ENCODE results near the gene UBE2U.

Gene UBE2U

DNA sequence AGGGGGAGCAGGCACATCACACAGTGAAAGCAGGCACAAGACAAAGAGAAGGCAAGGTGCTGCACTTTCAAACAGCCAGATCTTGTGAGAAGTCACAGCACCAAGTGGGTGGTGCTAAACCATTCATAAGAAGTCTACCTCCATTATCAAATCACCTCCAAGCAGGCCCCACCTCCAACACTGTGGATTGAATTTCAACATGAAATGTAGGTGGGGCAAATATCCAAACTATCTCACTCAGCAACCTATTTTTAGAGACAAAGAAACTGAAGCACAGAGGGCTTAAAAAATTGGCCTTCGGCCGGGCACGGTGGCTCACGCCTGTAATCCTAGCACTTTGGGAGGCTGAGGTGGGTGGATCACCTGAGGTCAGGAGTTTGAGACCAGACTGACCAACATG, 90.4 kb downstream of the UBE2U start:
- TF ChIP-seq TAF1 (IDR thresholded peaks at IDR 0.05; ENCODE audit: borderline replicate concordance, insufficient read depth, low read length) (no peak), REST (IDR thresholded peaks at IDR 0.05; ENCODE audit: insufficient read depth in 1 of 2, low read depth in 2 of 2, low read length in 2 of 2) (no peak), FOXP2 (optimal IDR thresholded peaks at IDR 0.05; ENCODE audit: borderline replicate concordance, extremely low read depth, extremely low read length, insufficient read depth) (no peak), SIN3A (IDR thresholded peaks at IDR 0.05; ENCODE audit: borderline replicate concordance, insufficient read depth, low read length) (no peak), POLR2AphosphoS5 (IDR thresholded peaks at IDR 0.05; ENCODE audit: low read depth, low read length) (no peak)

- TF ChIP-seq TAF1 (IDR thresholded peaks at IDR 0.05; ENCODE audit: borderline replicate concordance, insufficient read depth, low read length) (no peak), POLR2AphosphoS5 (IDR thresholded peaks at IDR 0.05; ENCODE audit: low read depth, low read length) (no peak), FOXP2 (optimal IDR thresholded peaks at IDR 0.05; ENCODE audit: borderline replicate concordance, extremely low read depth, extremely low read length, insufficient read depth) (no peak), REST (IDR thresholded peaks at IDR 0.05; ENCODE audit: insufficient read depth in 1 of 2, low read depth in 2 of 2, low read length in 2 of 2) (no peak), SIN3A (IDR thresholded peaks at IDR 0.05; ENCODE audit: borderline replicate concordance, insufficient read depth, low read length) (no peak)
Observed at GRCh38 chr1:64295136-64295535, 91.7 kb downstream of the UBE2U start.

DNA sequence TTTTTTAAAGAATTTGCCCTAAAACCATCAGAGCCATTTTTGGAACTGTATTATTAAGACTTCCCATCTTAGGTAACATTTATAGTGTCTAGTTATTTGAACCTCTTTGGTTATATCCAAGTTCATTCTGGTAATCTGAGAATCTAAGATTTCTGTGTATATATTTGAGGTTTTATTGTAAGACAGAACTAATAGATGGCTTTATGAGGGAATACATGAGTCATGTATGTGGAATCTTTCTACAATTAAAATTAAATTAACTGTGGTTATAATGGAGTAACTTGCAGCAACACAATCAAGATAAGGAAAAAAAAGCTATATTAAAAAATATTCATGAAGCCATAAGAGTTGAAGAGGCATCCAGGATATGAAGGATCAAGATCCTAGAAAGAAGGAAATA, 92.1 kb downstream of the UBE2U start:
- no peak for TF ChIP-seq POLR2AphosphoS5 (IDR thresholded peaks at IDR 0.05; ENCODE audit: low read depth, low read length)

GRCh38 chr1:64296459-64296858, 93.0 kb downstream of the UBE2U start:
- TF ChIP-seq POLR2AphosphoS5 (IDR thresholded peaks at IDR 0.05; ENCODE audit: low read depth, low read length) (no peak), REST (IDR thresholded peaks at IDR 0.05; ENCODE audit: insufficient read depth in 1 of 2, low read depth in 2 of 2, low read length in 2 of 2) (no peak), FOXP2 (optimal IDR thresholded peaks at IDR 0.05; ENCODE audit: borderline replicate concordance, extremely low read depth, extremely low read length, insufficient read depth) (no peak), SIN3A (IDR thresholded peaks at IDR 0.05; ENCODE audit: borderline replicate concordance, insufficient read depth, low read length) (no peak), TAF1 (IDR thresholded peaks at IDR 0.05; ENCODE audit: borderline replicate concordance, insufficient read depth, low read length) (no peak)

DNA sequence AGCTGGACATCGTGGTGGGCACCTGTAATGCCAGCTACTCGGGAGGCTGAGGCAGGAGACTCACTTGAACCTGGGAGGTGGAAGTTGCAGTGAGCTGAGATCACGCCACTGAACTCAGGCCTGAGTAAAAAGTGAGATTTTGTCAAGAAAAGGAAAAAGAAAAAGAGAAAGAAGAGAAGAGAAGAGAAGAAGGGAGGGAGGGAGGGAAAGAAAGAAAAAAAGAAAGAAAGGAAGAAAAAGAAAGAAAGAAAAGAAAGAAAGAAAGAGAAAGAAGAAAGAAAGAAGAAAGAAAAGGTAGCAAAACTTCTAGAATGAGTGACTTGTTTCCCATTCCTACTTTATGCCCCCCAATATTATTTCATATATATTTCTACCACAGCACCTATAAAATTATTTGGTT, 98.8 kb downstream of the UBE2U start:
- no peak for TF ChIP-seq SIN3A (IDR thresholded peaks at IDR 0.05; ENCODE audit: borderline replicate concordance, insufficient read depth, low read length)
- TF ChIP-seq POLR2AphosphoS5 (IDR thresholded peaks at IDR 0.05; ENCODE audit: low read depth, low read length): no peak
- no peak for TF ChIP-seq FOXP2 (optimal IDR thresholded peaks at IDR 0.05; ENCODE audit: borderline replicate concordance, extremely low read depth, extremely low read length, insufficient read depth)
- TF ChIP-seq TAF1 (IDR thresholded peaks at IDR 0.05; ENCODE audit: borderline replicate concordance, insufficient read depth, low read length): no peak
- no peak for TF ChIP-seq REST (IDR thresholded peaks at IDR 0.05; ENCODE audit: insufficient read depth in 1 of 2, low read depth in 2 of 2, low read length in 2 of 2)

All from PFSK-1 (cell line).